ENCODE measurements around the gene MAK.
A peak's percentile ranks its signal among the peaks of the same experiment; 100 is the strongest.
"Not testable (repeated sequence)": the region's sequence is repeated elsewhere in the genome, so short reads cannot be mapped to it uniquely, and the experiment has no call there.

The MAK gene

DNA sequence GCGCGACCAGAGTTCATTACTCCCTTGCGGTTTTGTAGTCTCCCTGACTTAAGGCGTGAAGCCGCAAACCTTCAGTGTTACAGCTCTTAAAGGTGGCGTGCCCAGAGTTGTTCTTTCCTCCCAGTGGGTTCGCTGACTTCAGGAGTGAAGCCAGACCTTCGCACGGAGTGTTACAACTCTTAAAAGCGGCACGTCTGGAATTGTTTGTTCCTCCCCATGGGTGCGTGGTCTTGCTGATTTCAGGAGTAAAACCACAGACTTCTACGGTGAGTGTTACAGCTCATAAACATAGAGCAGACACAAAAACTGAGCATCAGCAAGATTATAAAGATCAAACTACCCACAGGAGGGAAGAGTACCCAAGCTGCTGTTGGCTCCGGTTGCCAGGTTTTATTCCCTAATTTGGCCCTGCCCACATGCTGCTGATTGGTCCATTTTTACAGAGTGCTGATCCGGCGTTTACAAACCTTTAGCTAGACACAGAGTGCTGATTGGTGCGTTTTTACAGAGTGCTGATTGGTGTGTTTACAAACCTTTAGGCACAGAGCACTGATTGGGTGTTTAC lies 105.1 kb downstream of the MAK start:
- Mint-ChIP-seq H3K9me3 (no peaks in the 10 kb centered on the region), H3K4me3 (no peak overlapping the region), H3K4me1 (no peaks in the 10 kb centered on the region), H3K27me3 (no peaks in the 10 kb centered on the region), H3K27ac (peak overlapping the region; percentile 53), H3K36me3 (peaks cover 2% of the 10 kb centered on the region)

DNA sequence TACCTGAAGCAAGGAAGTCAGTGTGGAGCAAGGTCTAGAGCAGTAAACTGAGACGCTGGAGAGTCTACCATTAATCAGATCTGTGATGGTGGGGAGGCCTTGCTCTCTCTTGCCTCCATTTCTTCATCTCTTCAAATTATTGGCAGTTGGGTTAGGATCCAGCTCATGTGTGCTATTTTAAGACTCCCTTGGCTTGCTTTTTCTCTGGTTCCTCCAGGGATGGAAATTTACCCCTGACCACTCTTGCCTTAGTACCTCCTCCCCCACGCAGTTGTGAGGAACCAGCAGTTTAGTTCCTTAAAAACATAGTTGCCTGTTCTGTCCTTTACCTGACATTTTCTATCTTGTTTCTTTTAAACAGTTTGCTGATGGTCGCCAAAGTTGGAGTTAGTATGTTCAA lies 108.1 kb downstream of the MAK start:
- H3K27ac Mint-ChIP-seq = no peak overlapping the region
- H3K27me3 Mint-ChIP-seq = no peaks in the 10 kb centered on the region
- H3K36me3 Mint-ChIP-seq = peaks cover 7% of the 10 kb centered on the region
- no peaks in the 10 kb centered on the region for H3K9me3 Mint-ChIP-seq
- peaks cover 14% of the 10 kb centered on the region for H3K4me1 Mint-ChIP-seq
- H3K4me3 Mint-ChIP-seq = no peak overlapping the region

DNA sequence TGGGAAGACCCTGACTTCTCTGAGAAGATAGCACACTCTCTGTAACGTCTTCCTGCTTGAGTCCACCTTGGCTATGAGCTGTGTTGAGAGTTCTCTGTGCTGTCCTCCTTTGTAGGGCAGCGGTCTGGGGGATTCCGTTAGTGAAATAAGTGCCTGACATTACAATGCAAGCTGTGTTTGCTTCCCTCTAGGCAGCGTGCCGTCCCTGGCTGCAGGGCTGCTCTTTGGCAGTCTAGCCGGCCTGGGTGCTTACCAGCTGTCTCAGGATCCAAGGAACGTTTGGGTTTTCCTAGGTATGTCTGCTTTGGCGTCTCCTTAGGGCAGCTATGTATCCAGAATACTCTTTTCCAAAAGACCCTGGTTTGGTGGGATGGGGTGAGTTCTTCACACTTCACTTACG lies 112.6 kb downstream of the MAK start:
- Mint-ChIP-seq H3K36me3 (peaks cover 7% of the 10 kb centered on the region), H3K9me3 (no peaks in the 10 kb centered on the region), H3K4me1 (peaks cover 52% of the 10 kb centered on the region), H3K4me3 (no peak overlapping the region), H3K27ac (no peak overlapping the region), H3K27me3 (no peaks in the 10 kb centered on the region)

DNA sequence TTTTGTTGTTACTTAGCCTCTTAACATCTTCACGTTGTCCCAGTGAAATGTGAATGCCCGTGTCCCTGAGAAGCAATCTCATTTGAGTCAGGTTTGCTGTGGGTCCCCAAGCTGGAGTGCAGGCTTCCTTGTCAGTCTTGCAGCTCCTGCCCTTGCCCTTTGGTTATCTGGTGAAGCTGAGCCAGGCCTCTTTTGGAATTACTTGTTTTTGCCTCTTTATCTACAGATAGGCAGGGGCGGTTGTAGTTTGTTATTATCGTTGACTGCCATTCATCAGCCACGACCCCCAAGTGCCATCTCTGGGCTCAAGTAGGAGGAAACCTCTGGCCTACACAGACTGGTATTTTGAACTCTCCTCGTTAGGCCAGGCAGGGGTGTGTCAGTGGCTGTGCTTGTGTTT lies 113.3 kb downstream of the MAK start:
- no peaks in the 10 kb centered on the region for H3K9me3 Mint-ChIP-seq
- peaks cover 52% of the 10 kb centered on the region for H3K4me1 Mint-ChIP-seq
- H3K27ac Mint-ChIP-seq = no peak overlapping the region
- no peaks in the 10 kb centered on the region for H3K27me3 Mint-ChIP-seq
- no peak overlapping the region for H3K4me3 Mint-ChIP-seq
- H3K36me3 Mint-ChIP-seq = peaks cover 5% of the 10 kb centered on the region

DNA sequence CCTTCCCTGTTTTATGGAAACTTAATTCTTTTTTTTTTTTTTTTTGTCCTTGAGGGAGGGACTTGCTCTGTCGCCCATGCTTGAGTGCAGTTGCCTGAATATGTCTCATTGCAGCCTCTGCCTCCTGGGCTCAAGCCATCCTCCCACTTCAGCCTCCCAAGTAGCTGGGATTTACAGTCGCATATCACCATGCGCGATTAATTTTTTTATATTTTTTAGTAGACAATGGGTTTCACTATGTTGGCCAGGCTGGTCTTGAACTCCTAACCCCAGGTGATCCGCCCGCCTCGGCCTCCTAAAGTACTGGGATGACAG lies 114.8 kb downstream of the MAK start:
- H3K4me3 Mint-ChIP-seq = peak overlapping the region; percentile 96
- H3K27me3 Mint-ChIP-seq = no peaks in the 10 kb centered on the region
- peak overlapping the region; percentile 95 for H3K27ac Mint-ChIP-seq
- H3K4me1 Mint-ChIP-seq = peaks cover 58% of the 10 kb centered on the region
- peaks cover 4% of the 10 kb centered on the region for H3K36me3 Mint-ChIP-seq
- H3K9me3 Mint-ChIP-seq = no peaks in the 10 kb centered on the region

DNA sequence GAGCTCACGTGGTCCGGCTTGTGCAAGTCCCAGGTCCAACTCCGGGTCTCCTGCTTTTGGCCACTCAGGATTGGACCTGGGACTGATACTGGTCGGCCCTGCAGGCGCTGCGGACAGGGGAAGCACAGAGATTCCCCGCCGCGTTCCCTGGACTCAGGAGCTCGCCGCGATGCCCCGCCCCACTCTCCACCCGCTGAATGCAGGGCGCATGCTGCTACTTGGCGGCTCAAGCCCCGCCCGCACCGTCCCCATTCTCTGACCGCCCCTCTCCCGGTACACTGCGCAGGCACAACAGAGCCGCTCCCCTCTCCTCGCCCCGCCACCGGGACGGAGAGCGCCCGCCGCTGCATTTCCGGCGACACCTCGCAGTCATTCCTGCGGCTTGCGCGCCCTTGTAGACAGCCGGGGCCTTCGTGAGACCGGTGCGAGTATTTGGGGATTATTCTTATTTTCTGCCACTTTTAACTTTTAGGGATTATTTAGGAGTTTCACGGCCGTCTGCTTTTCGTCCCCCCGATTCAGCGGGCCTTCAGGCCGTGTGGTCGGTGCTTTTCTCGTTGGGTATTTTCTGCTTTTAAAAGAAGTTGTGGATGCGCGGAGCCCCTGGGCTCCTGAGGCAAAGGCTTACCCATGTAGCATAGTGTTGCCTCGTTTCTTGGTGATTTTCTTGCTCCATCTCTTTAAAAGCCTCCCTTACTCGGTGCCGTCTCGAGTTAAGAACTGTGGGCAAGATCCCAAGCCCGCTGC lies 115.3 kb downstream of the MAK start, which contains the start of gene TMEM14C:
Gene TMEM14C (plus strand): TSS at position 251 of the 747 bp plus-strand sequence. CDS start 1,544 bp downstream, outside the sequence.
- H3K4me3 Mint-ChIP-seq = peak within 1 kb of the TSS; percentile 96
- H3K4me1 Mint-ChIP-seq = peaks cover 56% of the 10 kb centered on the region
- H3K27ac Mint-ChIP-seq = peak within 1 kb of the TSS; percentile 95
- H3K9me3 Mint-ChIP-seq = no peaks in the 10 kb centered on the region
- H3K27me3 Mint-ChIP-seq = no peaks in the 10 kb centered on the region
- peaks cover 3% of the 10 kb centered on the region for H3K36me3 Mint-ChIP-seq

DNA sequence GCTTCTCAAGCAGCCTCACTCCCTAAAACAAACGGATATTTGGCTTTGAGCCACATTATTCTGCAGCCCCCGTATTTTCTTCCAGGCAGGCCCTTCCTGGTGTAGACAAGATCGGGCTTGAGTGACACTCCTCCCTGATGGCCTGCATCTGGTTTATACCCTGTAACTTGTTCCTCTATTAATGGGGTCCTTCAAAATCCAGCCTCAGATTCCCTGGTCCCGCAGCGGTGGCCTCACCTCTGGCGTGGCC lies 115.8 kb downstream of the MAK start:
- Mint-ChIP-seq H3K27me3 (no peaks in the 10 kb centered on the region), H3K9me3 (no peaks in the 10 kb centered on the region), H3K4me3 (peak overlapping the region; percentile 96), H3K36me3 (peaks cover 2% of the 10 kb centered on the region), H3K4me1 (peaks cover 54% of the 10 kb centered on the region), H3K27ac (peak overlapping the region; percentile 71)

DNA sequence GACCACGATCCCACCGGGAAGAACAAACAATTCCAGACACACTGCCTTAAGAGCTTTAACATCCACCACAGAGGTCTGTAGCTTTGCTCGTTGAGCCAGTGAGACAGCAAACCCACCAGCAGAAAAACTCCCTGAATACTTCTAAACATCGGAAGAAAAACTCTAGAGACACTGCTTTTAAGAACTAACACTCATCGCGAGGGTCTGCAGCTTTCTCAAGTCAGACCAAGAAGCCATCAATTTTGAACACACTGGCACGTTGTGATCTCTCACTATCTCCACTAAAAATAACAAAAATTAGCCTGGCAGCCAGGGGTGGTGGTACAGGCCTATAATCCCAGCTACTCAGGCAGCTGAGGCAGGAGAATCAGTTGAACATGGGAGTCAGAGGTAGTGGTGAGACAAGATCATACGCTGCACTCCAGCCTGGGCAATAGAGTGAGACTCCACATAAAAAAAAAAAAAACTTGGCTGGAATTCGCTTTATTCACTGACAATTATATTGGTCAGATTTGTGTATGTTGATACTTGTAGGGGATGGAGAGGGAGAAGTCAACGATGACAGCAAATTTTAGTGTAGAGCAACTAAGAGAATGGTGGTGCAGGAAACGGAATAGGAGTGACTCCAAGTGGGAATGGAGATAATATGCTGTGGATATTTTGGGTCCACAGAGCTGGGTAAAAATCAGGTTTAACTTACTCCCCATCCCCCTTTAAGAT lies 116.3 kb downstream of the MAK start:
- H3K4me3 Mint-ChIP-seq = peak overlapping the region; percentile 96
- H3K9me3 Mint-ChIP-seq = no peaks in the 10 kb centered on the region
- H3K4me1 Mint-ChIP-seq = peaks cover 51% of the 10 kb centered on the region
- H3K36me3 Mint-ChIP-seq = no peaks in the 10 kb centered on the region
- no peaks in the 10 kb centered on the region for H3K27me3 Mint-ChIP-seq
- peak overlapping the region; percentile 82 for H3K27ac Mint-ChIP-seq

DNA sequence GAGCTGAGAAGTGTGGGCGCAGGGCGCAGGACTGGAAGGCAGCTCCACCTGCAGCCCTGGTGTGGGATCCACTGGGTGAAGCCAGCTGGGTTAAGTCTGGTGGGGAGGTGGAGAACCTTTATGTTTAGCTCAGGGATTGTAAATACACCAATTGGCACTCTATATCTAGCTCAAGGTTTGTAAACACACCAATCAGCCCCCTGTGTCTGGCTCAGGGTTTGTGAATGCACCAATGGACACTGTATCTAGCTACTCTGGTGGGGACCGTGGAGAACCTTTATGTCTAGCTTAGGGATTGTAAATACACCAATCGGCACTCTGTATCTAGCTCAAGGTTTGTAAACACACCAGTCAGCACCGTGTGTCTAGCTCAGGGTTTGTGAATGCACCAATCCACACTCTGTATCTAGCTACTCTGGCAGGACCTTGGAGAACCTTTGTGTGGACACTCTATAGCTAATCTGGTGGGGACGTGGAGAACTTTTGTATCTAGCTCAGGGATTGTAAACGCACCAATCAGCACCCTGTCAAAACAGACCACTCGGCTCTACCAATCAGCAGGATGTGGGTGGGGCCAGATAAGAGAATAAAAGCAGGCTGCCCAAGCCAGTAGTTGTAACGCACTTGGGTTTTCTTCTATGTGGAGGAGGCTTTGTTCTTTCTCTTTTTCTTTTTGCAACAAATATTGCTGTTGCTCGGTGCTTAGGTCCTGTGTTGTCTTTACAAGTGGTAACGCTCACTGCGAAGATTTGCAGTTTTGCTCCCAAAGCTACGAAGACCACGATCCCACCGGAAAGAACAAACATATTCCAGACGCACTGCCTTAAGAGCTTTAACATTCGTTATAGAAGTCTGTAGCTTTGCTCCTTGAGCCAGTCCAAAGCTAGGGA lies 117.1 kb downstream of the MAK start:
- H3K9me3 Mint-ChIP-seq, H3K36me3 Mint-ChIP-seq, H3K27me3 Mint-ChIP-seq: not testable (repeated sequence)
- Mint-ChIP-seq H3K27ac (peak overlapping the region; percentile 82), H3K4me3 (peak overlapping the region; percentile 96), H3K4me1 (peaks cover 50% of the 10 kb centered on the region)

DNA sequence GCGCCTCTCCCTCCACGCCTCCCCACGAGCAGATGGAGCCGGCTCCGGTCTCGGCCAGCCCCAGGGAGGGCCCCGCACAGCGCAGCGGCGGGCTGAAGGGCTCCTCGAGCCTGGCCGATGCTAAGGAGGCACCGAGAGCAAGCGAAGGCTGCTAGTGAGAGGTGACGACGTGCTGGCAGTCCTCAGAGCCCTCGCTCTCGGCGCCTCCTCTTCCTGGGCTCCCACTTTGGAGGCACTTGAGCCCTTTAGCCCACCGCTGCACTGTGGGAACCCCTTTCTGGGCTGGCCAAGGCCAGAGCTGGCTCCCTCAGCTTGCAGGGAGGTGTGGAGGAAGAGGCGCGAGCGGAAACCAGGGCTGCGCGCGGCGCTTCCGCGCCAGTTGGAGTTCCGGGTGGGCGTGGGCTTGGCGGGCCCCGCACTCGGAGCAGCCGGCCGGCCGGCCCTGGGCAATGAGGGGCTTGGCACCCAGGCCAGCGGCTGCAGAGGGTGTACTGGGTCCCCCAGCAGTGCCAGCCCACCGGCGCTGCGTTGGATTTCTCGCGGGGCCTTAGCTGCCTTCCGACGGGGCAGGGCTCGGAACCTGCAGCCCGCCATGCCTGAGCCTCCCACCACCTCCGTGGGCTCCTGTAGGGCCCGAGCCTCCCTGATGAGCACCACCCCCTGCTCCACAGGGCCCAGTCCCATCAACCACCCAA lies 117.9 kb downstream of the MAK start:
- H3K9me3 Mint-ChIP-seq = no peaks in the 10 kb centered on the region
- peak overlapping the region; percentile 12 for H3K27ac Mint-ChIP-seq
- H3K4me3 Mint-ChIP-seq = peak overlapping the region; percentile 87
- H3K27me3 Mint-ChIP-seq = no peaks in the 10 kb centered on the region
- peaks cover 46% of the 10 kb centered on the region for H3K4me1 Mint-ChIP-seq
- H3K36me3 Mint-ChIP-seq = no peaks in the 10 kb centered on the region

DNA sequence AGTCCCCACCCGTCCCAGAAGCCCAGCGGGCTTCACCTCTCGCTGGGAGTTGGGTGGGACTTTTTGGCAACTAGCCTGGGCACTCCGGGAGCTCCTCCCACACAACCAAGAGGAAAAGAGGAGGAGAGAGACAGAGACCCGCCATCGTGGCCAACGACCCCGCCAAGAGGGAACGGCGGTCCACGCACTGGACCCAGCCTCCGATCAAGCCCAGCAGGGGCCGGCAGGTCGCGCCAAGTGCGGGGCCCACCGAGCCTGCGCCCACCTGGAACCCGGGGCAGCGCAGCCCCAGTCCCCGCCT lies 118.4 kb downstream of the MAK start:
- H3K9me3 Mint-ChIP-seq = no peaks in the 10 kb centered on the region
- peaks cover 41% of the 10 kb centered on the region for H3K4me1 Mint-ChIP-seq
- peak overlapping the region; percentile 87 for H3K4me3 Mint-ChIP-seq
- H3K36me3 Mint-ChIP-seq = no peaks in the 10 kb centered on the region
- no peaks in the 10 kb centered on the region for H3K27me3 Mint-ChIP-seq
- peak overlapping the region; percentile 79 for H3K27ac Mint-ChIP-seq

DNA sequence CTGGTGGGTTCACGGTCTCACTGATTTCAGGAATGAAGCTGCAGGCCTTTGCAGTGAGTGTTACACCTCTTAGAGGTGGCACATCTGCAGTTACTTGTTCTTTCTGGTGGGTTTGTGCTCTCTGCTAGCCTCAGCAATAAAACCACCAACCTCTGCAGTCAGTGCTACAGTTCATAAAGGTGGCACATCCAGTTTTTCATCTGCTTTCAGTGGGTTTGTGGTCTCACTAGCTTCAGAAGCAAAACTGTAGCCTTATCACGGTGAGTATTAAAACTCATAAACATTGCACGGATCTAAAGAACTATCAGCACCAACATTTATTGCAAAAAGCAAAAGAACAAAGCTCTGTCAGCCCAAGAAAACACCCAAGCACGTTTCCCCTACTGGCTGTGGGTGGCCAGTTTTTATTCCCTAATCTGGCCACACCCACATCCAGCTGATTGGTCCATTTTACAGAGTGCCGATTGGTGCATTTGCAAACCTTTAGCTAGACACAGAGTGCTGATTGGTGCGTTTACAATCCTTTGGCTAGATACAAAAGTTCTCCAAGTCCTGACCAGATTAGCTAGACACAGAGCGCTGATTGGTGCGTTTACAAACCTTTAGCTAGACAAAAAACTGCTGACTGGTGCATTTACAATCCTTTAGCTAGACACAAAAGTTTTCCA lies 118.9 kb downstream of the MAK start:
- H3K4me1 Mint-ChIP-seq = peaks cover 38% of the 10 kb centered on the region
- no peaks in the 10 kb centered on the region for H3K36me3 Mint-ChIP-seq
- H3K9me3 Mint-ChIP-seq = no peaks in the 10 kb centered on the region
- peak overlapping the region; percentile 79 for H3K27ac Mint-ChIP-seq
- peak overlapping the region; percentile 87 for H3K4me3 Mint-ChIP-seq
- no peaks in the 10 kb centered on the region for H3K27me3 Mint-ChIP-seq

DNA sequence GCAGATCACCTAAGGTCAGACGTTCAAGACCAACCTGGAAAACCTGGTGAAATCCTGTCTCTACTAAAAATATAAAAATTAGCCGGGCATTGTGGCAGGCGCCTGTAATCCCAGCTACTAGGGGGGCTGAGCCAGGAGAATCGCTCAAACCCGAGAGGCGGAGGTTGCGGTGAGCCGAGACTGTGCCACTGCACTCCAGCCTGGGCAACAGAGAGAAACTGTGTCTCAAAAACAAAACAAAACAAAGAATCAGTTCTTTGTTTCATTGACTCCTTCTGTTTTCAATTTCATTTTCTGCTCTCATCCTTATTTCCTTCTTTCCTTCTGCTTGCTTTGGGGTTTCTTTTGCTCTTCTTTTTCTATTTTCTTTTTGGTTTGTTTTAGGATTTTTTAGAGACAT lies 124.4 kb downstream of the MAK start:
- no peaks in the 10 kb centered on the region for H3K4me1 Mint-ChIP-seq
- no peak overlapping the region for H3K4me3 Mint-ChIP-seq
- no peaks in the 10 kb centered on the region for H3K27me3 Mint-ChIP-seq
- H3K9me3 Mint-ChIP-seq = no peaks in the 10 kb centered on the region
- peak overlapping the region; percentile 72 for H3K27ac Mint-ChIP-seq
- peaks cover 3% of the 10 kb centered on the region for H3K36me3 Mint-ChIP-seq
